ELF-1 (cell line): ENCODE results near the gene SPATA12.
"Not testable (repeated sequence)": the region's sequence is repeated elsewhere in the genome, so short reads cannot be mapped to it uniquely, and the experiment has no call there.

Source experiments
- DNase-seq: peaks from one replicate; pipeline ENCODE4 v3.0.0-alpha.2; 2016; ENCODE audit warnings: low read depth, low spot score

SPATA12 gene

DNA sequence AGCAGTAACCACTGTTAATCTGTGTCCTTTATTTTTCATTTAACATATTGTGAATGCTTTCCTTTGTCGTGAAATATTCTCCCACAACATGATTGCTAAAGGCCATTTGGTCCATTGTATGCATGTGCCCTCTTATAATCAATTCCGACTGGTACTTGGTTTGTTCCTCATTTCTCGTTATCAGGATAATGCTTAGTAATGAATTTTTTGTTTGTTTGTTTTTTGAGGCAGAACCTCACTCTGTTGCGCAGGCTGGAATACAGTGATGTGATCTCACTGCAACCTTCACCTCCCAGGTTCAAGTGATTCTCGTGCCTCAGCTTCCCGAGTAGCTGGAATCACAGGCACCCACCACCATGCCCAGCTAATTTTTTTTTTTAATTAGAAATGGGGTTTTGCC lies 22.0 kb downstream of the SPATA12 start:
- DNase-seq: no peak

DNA sequence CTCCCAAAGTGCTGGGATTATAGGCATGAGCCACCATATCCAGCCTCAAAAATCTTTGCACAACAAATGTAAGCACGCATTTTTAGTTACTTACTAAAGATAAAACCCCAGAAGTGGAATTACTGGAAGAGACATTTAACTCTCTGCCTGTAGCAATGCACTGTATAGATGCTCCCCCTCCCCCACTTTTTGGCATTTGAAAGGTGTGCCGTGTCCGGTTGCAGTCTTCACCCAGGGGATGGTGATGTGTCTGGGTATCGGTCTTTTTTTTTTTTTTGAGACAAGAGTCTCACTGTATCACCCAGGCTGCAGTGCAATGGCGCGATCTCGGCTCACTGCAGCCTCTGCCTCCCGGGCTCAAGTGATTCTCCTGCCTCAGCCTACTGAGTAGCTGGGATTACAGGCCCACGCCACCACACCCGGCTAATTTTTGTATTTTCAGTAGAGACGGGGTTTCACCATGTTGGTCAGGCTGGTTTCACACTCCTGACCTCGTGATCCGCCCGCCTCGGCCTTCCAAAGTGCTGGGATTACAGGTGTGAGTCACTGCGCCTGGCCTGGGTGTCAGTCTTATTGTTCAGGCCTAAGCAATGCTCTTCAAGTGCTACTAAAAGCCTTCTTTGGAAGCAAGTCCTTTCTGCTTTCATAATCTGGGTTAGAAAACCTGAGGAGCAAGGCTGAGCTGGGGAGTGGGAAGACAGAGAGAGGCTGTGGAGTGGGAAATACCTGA lies 23.0 kb downstream of the SPATA12 start:
- DNase-seq: not testable (repeated sequence)

DNA sequence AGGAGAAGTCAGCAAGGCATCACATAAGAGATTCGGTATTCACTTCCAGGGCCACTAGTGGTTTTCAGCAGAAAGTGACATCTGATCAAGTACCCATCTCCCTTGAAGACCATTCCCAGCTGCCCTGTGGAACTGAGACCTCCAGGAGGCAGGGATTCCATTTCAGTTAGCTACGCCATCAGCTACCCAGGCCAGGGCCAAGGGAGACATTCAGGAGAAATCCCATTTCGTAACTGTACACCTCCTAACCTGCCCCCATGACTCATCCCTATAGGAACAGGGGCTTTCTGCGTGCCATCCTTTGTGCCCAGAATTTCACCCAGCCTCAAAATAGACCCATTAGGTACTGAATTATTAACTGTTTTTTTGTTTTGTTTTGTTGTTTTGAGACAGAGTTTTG lies 24.7 kb downstream of the SPATA12 start:
- DNase-seq: no peak

DNA sequence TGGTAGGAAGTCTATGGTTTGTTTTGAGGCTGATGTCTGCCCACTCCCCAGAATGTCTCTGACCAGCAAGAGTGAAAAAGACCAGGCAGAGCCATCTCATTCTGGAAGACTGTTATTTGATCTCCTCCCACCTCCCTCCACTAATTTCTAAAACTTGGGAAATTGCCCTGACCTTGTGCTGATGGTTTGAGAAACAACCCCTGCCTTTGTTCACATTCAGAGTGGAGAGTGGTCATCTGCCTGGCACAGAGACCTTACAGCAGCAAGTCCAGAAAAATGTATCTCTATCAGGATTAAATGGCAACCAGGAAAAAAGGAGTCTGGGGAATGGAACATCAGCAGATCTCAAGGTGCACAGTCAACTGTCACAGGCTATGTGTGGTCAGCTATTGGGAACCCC lies 25.7 kb downstream of the SPATA12 start:
- no peak for DNase-seq

DNA sequence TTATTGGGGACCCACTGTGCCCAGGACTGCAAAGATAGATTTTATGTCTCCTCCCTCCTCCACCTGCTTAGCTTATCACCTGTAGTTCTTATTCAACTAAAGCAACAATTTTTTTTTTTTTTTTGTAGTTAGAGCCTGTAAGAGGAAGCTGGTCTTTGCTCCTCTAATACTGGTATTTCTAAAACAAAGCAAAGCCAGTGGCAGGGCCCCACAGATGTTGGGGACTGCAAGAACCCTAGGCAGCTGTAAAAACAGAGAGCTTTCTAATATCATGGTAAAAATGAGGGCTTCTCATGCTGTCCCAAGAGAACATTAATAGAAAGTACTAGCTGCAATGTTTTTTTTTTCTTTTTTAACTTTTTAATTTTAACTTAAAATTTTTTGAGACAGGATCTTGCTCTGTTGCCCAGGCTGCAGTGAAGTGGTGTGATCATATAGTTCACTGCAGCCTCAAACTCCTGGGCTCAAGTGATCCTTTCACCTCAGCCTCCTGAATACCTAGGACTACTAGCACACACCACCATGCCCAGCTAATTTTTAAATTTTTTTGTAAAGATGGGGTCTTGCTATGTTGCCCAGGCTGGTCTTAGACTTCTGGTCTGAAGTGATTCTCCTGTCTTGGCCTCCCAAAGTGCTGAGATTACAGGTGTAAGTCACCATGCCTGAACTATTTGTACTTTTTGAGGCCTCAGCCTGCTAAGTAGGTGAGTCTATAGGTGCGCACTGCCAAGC lies 27.1 kb downstream of the SPATA12 start:
- no peak for DNase-seq

DNA sequence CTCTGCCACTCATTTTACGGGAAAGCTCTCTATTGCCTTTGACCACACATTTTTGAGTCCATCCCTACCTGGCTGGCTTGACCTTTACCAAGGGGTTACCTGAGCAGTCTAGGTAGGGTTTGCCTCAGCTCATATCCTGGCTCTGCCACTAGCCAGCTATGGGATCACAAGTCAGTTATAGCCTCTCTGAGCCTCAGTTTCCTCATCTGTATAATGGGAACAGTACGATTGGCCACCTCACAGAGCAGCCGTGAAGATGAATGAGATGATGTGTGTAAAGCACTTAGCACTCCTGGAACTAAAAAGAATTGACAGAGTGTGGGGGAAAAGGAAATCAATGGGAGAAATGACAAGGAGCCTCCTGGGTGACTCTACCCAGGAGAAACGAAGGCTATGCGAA lies 28.0 kb downstream of the SPATA12 start:
- no peak for DNase-seq

DNA sequence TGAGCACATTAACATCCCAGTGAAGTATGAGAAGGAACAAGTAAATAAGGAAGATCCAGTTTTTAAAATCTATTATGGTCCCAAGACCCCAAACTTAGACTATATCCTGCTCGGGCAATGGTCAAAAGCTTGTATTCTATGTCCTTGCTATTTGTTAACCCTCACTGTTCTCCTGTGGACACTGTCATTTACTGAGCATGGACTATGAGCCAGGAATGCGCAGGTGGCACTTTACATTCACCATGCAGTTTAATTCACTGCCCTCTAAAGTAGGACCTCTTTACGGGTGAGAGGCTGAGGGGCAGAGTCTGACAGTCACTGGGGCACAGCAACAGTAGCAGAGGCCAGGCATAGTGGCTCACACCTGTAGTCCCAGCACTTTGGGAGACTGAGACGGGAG lies 28.6 kb downstream of the SPATA12 start:
- no peak for DNase-seq

DNA sequence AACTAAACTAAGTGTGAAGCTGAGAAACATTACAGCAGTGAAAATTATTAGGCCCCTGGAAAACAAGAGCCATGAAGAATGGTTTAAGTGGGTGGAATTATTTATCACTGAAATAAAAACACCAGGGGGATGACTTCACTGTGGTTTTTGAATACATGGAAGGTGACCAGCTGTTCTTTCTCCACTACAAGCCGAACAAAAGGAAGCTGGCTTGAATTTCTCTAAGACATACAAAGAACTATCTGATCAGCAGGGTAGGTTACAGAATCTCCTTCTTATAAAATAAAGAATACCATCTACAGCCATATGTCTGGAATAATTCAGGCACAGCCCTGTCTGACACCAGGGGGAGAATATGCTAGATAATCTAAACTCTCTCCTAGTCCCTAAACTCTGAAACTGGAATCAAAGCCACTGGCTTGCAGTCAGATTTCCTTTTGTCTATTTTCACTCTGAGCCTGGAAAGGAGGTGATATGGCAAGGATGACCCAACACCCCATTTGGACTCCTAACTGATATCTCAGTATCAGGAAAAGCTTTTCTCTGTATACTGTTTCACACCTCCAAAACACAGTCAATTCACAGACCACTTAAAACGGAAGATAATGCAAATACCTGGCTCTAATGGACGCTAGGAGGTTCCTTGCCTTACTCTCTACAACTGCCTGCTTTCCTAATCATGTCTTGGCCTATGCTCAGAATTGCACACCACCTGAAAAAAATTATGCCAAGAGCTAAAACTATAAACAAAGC lies 31.2 kb downstream of the SPATA12 start:
- DNase-seq: no peak

DNA sequence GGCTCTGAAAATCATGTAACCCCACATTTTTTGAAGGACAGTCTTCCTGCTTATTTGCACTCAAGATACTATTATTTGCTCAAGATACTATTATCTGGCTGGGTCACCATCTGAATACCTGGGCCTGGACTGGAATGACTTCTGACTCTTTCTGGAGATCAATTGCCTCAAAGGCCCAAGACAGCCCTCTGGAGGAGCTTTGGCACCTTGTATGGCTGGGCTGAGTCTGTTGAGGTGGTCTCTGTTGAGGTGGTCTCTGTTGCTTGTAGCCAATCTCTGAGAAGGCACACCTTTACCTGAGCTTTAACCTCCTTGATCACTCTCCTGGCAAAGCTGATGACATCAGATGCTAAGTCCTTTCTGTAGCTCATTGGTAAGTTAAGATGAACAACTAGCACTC lies 33.0 kb downstream of the SPATA12 start:
- DNase-seq: no peak

GRCh38 chr3:57093971-57094535 lies 33.6 kb downstream of the SPATA12 start:
- DNase-seq: no peak

DNA sequence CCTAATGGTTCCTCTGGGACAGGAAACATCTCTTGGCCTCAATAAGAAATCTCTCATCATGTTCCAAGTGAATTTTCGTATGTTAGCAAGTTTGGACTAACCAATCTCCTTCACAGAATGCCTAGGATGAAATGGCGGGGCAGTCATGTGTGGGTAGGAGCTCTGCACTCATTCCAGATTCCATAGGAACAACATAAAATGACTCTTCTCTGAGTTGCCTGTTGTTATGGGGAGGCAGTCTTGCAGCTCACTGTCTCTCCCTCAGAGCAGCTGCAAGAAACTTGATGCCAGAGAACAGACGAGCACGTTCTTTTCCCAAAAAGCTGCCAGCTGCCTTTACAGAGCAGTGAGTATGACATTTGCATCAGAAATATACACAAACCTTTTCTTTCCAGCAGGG lies 34.1 kb downstream of the SPATA12 start:
- no peak for DNase-seq

- DNase-seq: no peak
Observed at GRCh38 chr3:57095363-57095762, 34.9 kb downstream of the SPATA12 start.

DNA sequence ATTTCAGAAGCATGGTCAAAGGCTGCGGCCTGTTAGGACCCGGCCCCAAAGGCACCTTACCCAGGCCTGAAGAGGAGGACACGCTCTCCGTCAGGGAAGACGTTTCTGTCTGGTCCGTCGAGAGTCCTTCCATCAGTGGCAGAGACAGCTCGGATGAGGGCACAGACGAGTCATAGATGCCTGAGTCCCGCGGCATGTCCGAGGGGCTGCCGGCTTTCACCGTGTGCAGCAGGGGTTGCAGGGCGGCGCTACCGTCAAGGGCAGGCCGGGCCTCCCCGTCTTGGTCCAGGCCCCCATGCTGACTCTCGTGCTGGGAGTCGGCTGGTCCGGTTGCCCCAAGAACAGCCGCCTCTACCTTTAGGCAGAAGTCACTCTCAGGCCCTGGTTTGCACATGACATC lies 37.1 kb downstream of the SPATA12 start:
- no peak for DNase-seq

DNA sequence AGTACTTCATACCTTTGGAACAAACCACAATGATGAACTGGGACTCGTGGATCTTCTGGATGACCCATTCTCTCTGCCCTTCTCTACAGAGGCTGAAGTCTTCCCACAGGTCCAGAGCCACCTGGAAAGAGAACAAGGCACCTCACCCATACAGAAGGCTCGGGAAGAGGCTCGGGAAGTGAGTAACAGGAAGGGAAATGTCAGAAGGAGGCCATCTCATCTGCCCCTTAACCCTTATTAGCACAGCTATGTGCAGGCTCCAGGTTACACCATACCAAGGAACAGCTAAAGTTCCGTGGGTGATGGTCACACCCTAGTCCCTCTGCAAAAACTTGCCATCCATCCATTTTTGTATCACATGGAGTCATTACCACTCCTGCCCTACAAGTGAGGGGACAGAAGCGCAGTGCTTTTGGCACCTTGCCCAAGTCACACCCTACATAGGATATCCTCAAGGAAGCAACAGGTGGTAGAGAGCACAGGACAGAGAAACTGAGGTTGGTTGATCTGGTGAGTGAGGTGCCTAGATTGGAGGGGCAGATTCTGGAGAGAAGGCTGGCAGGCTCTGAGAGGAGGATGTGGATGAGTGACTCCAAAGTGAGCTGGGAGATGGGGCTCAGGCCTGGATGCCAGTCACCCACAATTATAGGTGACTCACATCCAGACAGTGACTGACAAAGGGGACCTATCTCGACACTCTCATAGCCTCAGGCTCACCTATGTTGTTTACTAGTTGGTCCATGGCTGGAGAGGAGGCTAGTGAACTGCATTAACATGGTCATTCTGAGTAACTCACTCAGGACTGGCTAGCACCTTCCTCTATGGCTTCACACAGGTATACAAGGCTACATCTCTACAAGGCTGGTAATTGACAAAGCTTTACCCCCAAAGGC lies 38.2 kb downstream of the SPATA12 start:
- no peak for DNase-seq

DNA sequence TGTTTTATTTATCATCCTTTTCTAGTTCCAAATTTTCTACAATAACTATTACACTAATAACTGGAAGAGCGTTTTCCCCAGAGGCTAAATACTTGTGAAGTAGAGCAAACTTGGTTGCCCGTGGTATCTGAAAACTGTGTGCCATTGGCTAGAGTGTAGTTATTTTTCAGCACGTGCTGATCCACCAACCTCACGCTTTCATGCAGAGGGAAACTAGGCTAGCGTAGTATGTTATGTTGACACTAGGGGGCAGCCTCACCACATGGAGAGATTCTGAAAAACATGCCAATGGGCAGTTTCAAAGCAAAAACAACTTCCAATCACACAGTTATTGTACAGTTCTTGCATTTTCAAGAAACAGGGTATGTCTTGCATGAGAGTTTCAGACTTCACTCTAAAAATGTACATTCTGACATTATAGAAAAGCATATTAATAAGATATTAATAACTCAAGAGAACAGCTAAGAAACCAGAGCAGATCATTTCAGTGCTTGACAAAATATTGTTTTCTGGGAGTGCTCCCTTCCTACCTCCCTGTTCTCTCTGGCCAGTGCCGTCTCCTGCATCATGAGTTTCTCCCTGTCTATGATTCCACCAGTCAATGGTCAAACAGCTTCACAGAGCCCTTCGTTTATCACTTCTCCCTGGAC lies 39.7 kb downstream of the SPATA12 start:
- DNase-seq: peak; percentile 56

GRCh38 chr3:57105585-57105984 lies 45.1 kb downstream of the SPATA12 start:
- no peak for DNase-seq

DNA sequence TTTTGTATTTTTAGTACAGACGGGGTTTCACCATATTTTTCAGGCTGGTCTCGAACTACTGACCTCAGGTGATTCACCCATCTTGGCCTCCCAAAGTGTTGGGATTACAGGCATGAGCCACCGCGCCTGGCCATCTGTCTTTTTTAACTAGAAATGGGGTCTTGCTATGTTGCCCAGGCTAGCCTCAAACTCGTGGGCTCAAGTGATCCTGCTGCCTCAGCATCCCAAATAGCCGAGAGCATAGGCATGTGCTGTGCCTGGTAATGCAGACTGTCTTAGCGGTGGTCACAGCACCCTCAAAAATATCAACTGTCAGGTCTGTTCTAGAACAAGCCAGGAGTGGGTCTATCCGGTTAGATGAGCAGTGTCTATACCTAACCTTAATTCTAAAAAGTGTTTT lies 48.2 kb downstream of the SPATA12 start:
- no peak for DNase-seq

DNA sequence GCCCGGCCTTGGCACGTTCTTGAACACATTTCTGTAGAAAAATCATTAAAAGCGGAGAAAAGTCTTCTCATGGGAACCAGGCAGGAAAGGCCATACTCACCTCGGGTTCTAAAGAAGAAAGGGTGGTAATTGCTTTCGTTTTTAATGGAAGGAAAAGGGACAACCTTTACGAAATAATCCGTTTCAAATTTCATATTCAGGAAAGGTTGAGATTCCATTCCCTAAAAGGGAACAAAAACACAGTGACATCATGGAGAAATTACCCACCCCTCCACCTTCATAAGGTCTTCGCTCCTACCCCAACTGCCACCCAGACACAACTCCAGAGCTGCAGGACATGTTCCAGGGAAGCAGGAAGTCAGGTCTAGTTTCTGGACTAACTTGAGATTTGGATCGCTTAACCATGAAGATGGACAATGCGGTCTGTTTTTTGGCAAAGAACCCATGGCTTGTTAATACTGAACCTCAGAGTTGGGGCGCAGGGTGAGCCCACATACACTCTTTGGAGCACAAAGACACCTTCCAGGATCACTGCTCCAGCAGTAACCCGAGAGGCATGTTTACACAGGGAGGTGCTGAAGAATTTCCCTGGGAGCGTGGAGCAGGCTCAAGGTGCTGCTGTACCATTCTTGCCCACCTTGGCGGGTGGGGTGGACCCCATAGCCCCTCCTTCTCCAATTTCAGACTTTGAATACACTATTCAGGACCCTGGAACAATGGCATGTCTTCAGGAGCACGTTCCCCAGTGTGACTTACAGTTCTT lies 49.2 kb downstream of the SPATA12 start:
- DNase-seq: no peak

DNA sequence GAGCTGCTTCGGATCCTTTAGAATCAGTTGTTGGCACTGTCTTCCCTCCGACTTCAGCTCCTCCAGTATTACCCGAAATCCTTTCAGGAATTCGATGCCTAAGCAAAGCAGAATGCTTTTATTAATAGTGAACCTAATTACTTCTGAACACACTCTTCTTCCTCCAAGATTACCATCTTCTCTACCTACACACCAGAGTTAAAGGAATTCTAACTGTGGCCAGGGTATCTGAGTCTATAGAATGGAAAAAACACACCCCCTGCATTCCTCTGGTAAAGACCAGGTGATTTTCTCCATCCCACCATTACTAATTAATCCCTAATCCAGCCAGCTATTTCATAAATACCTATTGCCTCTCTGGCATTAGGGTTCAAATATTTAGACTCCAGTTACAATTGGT lies 49.8 kb downstream of the SPATA12 start:
- DNase-seq: no peak

DNA sequence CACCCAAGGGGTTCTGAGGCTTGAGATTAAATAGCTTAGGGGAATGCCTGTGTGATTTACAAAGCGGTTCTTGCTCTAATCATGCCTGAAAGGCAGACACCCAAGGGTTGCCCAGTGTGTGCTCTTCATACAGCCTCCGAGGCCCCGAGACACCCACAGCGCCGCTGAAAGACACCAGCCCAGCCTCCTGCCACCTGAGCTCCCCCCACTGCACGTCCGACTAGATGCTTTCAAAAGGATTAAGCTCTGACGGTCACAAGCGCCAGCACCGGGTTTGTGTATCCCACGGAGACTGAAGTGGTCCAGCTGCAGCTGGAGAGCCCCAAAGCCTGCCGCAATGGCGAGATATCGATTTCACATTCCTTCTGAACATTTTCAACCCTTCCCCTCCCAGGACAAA lies 50.3 kb downstream of the SPATA12 start:
- no peak for DNase-seq
